Measurements from ENCODE around the gene SLC32A1. TPM values are rescaled to one million over a fixed set of nuclear protein-coding genes. Genes with fewer than 3 reads are reported as not detected.
A peak's percentile ranks its signal among the peaks of the same experiment; 100 is the strongest.

Gene SLC32A1
- total and polyA plus RNA-seq, 9 donors = not detected

DNA sequence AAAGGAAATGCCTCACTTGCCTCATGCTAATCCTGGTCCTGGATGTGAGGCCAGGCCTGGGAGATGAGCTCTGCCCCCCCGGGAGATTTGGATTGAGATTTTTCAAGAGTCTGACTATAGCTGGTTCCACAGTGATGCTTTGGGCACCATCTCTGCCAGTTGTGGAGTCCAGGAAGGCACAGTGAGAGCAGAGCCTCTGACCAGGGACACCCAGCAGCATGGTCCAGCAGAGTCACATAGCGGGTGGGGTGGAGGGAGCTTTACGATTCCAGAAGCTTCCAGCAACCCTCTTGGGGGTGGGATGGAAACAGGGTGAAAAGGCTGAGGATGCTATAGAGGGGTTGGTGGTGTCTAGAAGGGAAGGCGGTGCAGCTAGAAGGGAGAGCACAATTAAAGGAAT lies 8.7 kb downstream of the SLC32A1 start:
- Histone ChIP-seq H3K36me3 (no peaks in the 10 kb centered on the region), H3K4me1 (ENCODE audit: insufficient read depth) (peaks cover 1% of the 10 kb centered on the region), H3K27ac (no peak overlapping the region), H3K9me3 (no peaks in the 10 kb centered on the region), H3K27me3 (no peaks in the 10 kb centered on the region), H3K4me3 (no peak overlapping the region)
- intact Hi-C loops (cut with DNase I) = loop anchor here in 1 of 4 donors (10.0 kb wide), 1 partner anchor 88 kb away; no protein-coding TSS in a partner anchor
- no peak for DNase-seq
- no peak for TF ChIP-seq CTCF (IDR thresholded peaks at IDR 0.05)
- no peak for TF ChIP-seq POLR2A (IDR thresholded peaks at IDR 0.05)
- TF ChIP-seq EP300 (IDR thresholded peaks at IDR 0.05) = no peak
- 66 to 78% (median 76%) methylated on average over 4 of the region's 4 CpGs for WGBS, 3 donors

- H3K36me3 ChIP-seq = no peaks in the 10 kb centered on the region
- H3K27me3 ChIP-seq = no peaks in the 10 kb centered on the region
- 48 to 55% (median 49%) methylated on average over 6 of the region's 6 CpGs for WGBS, 3 donors
- no peak for DNase-seq
- H3K4me1 ChIP-seq (ENCODE audit: insufficient read depth) = peaks cover 1% of the 10 kb centered on the region
- H3K27ac ChIP-seq = no peak overlapping the region
- intact Hi-C loops (cut with DNase I) = loop anchor here in 1 of 4 donors (10.0 kb wide), 1 partner anchor 90 kb away; no protein-coding TSS in a partner anchor
- no peaks in the 10 kb centered on the region for H3K9me3 ChIP-seq
- no peak for TF ChIP-seq POLR2A (IDR thresholded peaks at IDR 0.05)
- no peak for TF ChIP-seq EP300 (IDR thresholded peaks at IDR 0.05)
- no peak for TF ChIP-seq CTCF (IDR thresholded peaks at IDR 0.05)
- H3K4me3 ChIP-seq = no peak overlapping the region
These were observed 10.9 kb downstream of the SLC32A1 start for GRCh38 chr20:38735172-38735571.

GRCh38 chr20:38737887-38738286 lies 13.6 kb downstream of the SLC32A1 start:
- H3K4me1 ChIP-seq (ENCODE audit: insufficient read depth) = no peaks in the 10 kb centered on the region
- H3K36me3 ChIP-seq = no peaks in the 10 kb centered on the region
- WGBS, 3 donors = 46 to 66% (median 59%) methylated on average over 1 of the region's 1 CpG
- H3K9me3 ChIP-seq = no peaks in the 10 kb centered on the region
- no peaks in the 10 kb centered on the region for H3K27me3 ChIP-seq
- H3K4me3 ChIP-seq = no peak overlapping the region
- no peak overlapping the region for H3K27ac ChIP-seq
- no peak for DNase-seq
- intact Hi-C loops (cut with DNase I) = loop anchor here in 1 of 4 donors (10.0 kb wide), 1 partner anchor 93 kb away; no protein-coding TSS in a partner anchor
- no peak for TF ChIP-seq EP300 (IDR thresholded peaks at IDR 0.05)
- no peak for TF ChIP-seq POLR2A (IDR thresholded peaks at IDR 0.05)
- TF ChIP-seq CTCF (IDR thresholded peaks at IDR 0.05) = no peak

DNA sequence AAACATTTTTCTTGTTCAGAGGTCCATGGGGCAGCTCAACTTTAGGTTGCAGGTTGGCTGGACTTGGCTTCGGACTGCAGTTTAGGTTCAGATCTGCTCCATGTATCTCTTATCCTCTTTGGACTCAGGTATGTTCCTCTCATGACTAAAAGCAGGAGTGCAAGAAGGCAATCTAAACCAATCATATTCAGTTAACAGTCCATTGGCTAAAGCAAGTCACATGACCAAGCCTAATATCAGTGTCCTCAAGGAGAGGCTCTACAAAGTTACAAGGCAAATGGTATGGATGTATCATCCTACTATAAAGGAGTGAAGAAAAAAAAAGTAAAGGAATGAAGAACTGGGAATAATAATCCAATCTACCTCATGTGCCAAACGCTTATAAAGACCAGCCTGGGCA lies 21.5 kb downstream of the SLC32A1 start:
- Histone ChIP-seq H3K36me3 (no peaks in the 10 kb centered on the region), H3K9me3 (no peaks in the 10 kb centered on the region), H3K27me3 (no peaks in the 10 kb centered on the region), H3K4me3 (no peak overlapping the region), H3K4me1 (ENCODE audit: insufficient read depth) (peaks cover 5% of the 10 kb centered on the region), H3K27ac (no peak overlapping the region)
- WGBS, 3 donors = 89 to 92% (median 92%) methylated on average over 2 of the region's 2 CpGs
- intact Hi-C loops (cut with DNase I) = loop anchor here in 1 of 4 donors (10.0 kb wide), 1 partner anchor 1949 kb away; no protein-coding TSS in a partner anchor
- TF ChIP-seq EP300 (IDR thresholded peaks at IDR 0.05) = no peak
- DNase-seq = no peak

DNA sequence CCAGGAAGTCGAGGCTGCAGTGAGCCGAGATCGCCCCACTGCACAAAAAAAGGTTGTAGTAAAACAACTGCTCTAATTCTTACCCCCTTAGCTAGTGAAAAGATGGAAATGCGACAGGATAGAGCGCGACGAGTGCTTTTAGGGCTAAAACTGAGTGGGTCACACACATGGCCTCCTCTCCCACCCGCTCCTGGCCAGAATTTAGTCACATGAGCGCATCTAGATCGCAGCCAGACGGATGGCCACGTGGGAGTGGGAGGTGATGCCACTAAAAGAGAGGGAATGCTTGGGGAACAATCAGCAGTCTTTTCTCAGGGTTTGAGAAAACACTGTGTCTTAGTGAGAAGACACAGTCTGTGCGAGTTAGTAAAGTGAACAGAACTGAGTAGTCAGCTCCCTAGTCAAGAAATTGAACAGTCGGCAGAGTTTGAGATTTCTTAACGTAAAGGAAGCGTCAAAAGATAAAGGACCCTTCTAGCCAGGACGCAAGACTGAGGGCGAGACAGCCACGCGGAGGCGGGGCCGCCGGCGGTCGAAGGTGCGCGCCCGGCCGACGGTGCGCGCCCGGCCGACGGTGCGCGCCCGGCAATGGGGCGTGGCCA lies 23.3 kb downstream of the SLC32A1 start:
- peak; percentile 33 to 53 (median 47) for DNase-seq
- H3K36me3 ChIP-seq = no peaks in the 10 kb centered on the region
- H3K27me3 ChIP-seq = no peaks in the 10 kb centered on the region
- 4 to 7% (median 5%) methylated on average over 39 of the region's 39 CpGs for WGBS, 3 donors
- TF ChIP-seq POLR2A (IDR thresholded peaks at IDR 0.05) (no peak), EP300 (IDR thresholded peaks at IDR 0.05) (no peak), CTCF (IDR thresholded peaks at IDR 0.05) (no peak)
- H3K9me3 ChIP-seq = no peaks in the 10 kb centered on the region
- H3K27ac ChIP-seq = peak overlapping the region in 1 of 2 donors; percentile 96
- peaks cover 5% of the 10 kb centered on the region for H3K4me1 ChIP-seq (ENCODE audit: insufficient read depth)
- intact Hi-C loops (cut with DNase I) = loop anchor here in 1 of 4 donors (10.0 kb wide), 1 partner anchor 1947 kb away; no protein-coding TSS in a partner anchor
- peak overlapping the region; percentile 90 for H3K4me3 ChIP-seq

All from ovary (tissue), 9 donors.